ENCODE measurements around the gene CHTF8.

- no peak for TF ChIP-seq CTCF (IDR thresholded peaks at IDR 0.05; ENCODE audit: poor library complexity)
- no peak for TF ChIP-seq EZH2phosphoT487 (IDR thresholded peaks at IDR 0.05; ENCODE audit: low read depth, severe bottlenecking, unreplicated experiment)
- no peak for TF ChIP-seq EZH2 (IDR thresholded peaks at IDR 0.05; ENCODE audit: borderline replicate concordance)
Observed at GRCh38 chr16:69126221-69126620, 6.2 kb downstream of the CHTF8 start.
